Endothelial cell of umbilical vein (primary cell): ENCODE measurements around the gene CXXC4. TPM values are rescaled to one million over a fixed set of nuclear protein-coding genes. Genes with fewer than 3 reads are reported as not detected.

Source experiments
- BruUV-seq: library from RNA; stranded (reverse); fragments of 400-500 nt; replicated peaks from 2 replicates; lab custom pipeline; 2021; lab: Mats Ljungman, UMichigan
- CTCF ChIA-PET: fragments of 300-600, 350-600 bp; sonication (Branson Sonifier 250); formaldehyde crosslinking; loops from one replicate; lab custom pipeline; 2021; ENCODE audit warnings: antibody characterized with exemption, inconsistent platforms; lab: Charles Lee
- POLR2A ChIA-PET: fragments of 300-600, 350-600 bp; sonication (Branson Sonifier 250); formaldehyde crosslinking; loops from one replicate; lab custom pipeline; 2021; ENCODE audit warnings: antibody characterized with exemption, inconsistent platforms; lab: Charles Lee
- DNase-seq: peaks from one replicate; pipeline ENCODE4 v3.0.0-alpha.2; 2011; ENCODE audit warnings: low read depth, low spot score
- FAIRE-seq: peaks from 2 replicates; lab custom pipeline; 2011; peaks lifted over from hg19 to GRCh38; lab: Jason Lieb, UNC
- H2AFZ ChIP-seq: 2 replicates; pipeline ENCODE4 v1.6.0; 2012; ENCODE audit warnings: low read depth, low read length, control low read depth, inconsistent platforms
- H3K27ac ChIP-seq: 2 replicates; pipeline ENCODE4 v1.5.1; 2011; ENCODE audit warnings: low read depth, mild to moderate bottlenecking, control low read depth, low read length, moderate library complexity; ENCODE audit not compliant: insufficient read depth
- H3K27me3 ChIP-seq, 2 experiments: 2 replicates each; pipeline versions ENCODE4 v1.6.0 to v1.6.1; 2011; ENCODE audit warnings: low read length in 2 of 2, mixed read lengths in 1 of 2; ENCODE audit not compliant: control insufficient read depth in 2 of 2, insufficient read depth in 2 of 2
- H3K36me3 ChIP-seq, 2 experiments: 2 replicates in 1 of 2; 3 replicates in 1 of 2; pipeline ENCODE4 v1.5.1; 2011; ENCODE audit warnings: low read length in 2 of 2, mild to moderate bottlenecking in 1 of 2, moderate library complexity in 1 of 2; ENCODE audit not compliant: control insufficient read depth in 2 of 2, insufficient read depth in 2 of 2; ENCODE audit errors: extremely low read depth in 1 of 2
- H3K4me1 ChIP-seq: 3 replicates; pipeline ENCODE4 v1.5.1; 2011; ENCODE audit warnings: mild to moderate bottlenecking, low read length; ENCODE audit not compliant: control insufficient read depth, insufficient read depth; ENCODE audit errors: extremely low read depth
- H3K4me2 ChIP-seq: 2 replicates; pipeline ENCODE4 v1.6.1; 2011; ENCODE audit warnings: low read length, control low read depth, mixed read lengths; ENCODE audit not compliant: insufficient read depth
- H3K4me3 ChIP-seq, 3 experiments: fragments of 200-600 bp in 1 of 3; sonication (generic), shearing (Covaris generic) in 1 of 3; replicated peaks in 1 of 3; 2 replicates each; pipeline ENCODE4 v1.5.1; 2011 to 2016; ENCODE audit warnings: control low read depth in 3 of 3, low read length in 3 of 3, mild to moderate bottlenecking in 2 of 3, inconsistent platforms in 1 of 3, low read depth in 1 of 3, moderate library complexity in 1 of 3; ENCODE audit not compliant: insufficient read depth in 1 of 3
- H3K79me2 ChIP-seq: 2 replicates; pipeline ENCODE4 v1.6.0; 2012; ENCODE audit warnings: low read length, inconsistent platforms; ENCODE audit not compliant: control insufficient read depth, insufficient read depth
- H3K9ac ChIP-seq: replicated peaks from 2 replicates; pipeline ENCODE3; 2011; ENCODE audit warnings: low read length, control low read depth; ENCODE audit not compliant: insufficient read depth; ENCODE audit errors: extremely low read depth
- H3K9me1 ChIP-seq: replicated peaks from 3 replicates; pipeline ENCODE4 v1.6.0; 2011; ENCODE audit warnings: mild to moderate bottlenecking, low read length; ENCODE audit not compliant: control insufficient read depth, insufficient read depth; ENCODE audit errors: extremely low read depth
- H3K9me3 ChIP-seq: replicated peaks from 2 replicates; pipeline ENCODE4 v1.5.1; 2012; ENCODE audit warnings: low read length, inconsistent platforms; ENCODE audit not compliant: control insufficient read depth, insufficient read depth
- H4K20me1 ChIP-seq: replicated peaks from 2 replicates; pipeline ENCODE3; 2011; ENCODE audit warnings: mild to moderate bottlenecking, low read length; ENCODE audit not compliant: control insufficient read depth, insufficient read depth; ENCODE audit errors: extremely low read depth
- EZH2 ChIP-seq: IDR thresholded peaks from 2 replicates; pipeline ENCODE4 v1.6.1; 2012; ENCODE audit warnings: borderline replicate concordance, low read depth, mild to moderate bottlenecking, moderate library complexity, low read length, inconsistent platforms; ENCODE audit not compliant: severe bottlenecking
- FOS ChIP-seq: IDR thresholded peaks from 2 replicates; pipeline ENCODE4 v1.6.1; 2011; ENCODE audit warnings: mild to moderate bottlenecking, low read length, moderate library complexity, borderline replicate concordance; ENCODE audit not compliant: insufficient read depth
- GATA2 ChIP-seq: IDR thresholded peaks from 2 replicates; pipeline ENCODE4 v1.7.0; 2011; ENCODE audit warnings: low read depth, mild to moderate bottlenecking, moderate library complexity, mixed read lengths, low read length; ENCODE audit not compliant: insufficient read length, insufficient read depth
- JUN ChIP-seq: IDR thresholded peaks from 2 replicates; pipeline ENCODE4 v1.6.1; 2011; ENCODE audit warnings: borderline replicate concordance, low read depth; ENCODE audit not compliant: insufficient read length, insufficient read depth
- MYC ChIP-seq: IDR thresholded peaks from one replicate; pipeline ENCODE4 v1.6.1; 2011; ENCODE audit warnings: mild to moderate bottlenecking, low read depth, low read length
- POLR2A ChIP-seq: IDR thresholded peaks from 2 replicates; pipeline ENCODE4 v1.6.1; 2012; ENCODE audit warnings: low read depth, mild to moderate bottlenecking, control low read depth, low read length
- POLR2AphosphoS5 ChIP-seq: IDR thresholded peaks from 2 replicates; pipeline ENCODE4 v1.6.1; 2012; ENCODE audit warnings: low read depth, mild to moderate bottlenecking, control low read depth, low read length, moderate library complexity; ENCODE audit not compliant: insufficient read depth
- dilution Hi-C: fragments of 300-500 bp; cut with MboI; formaldehyde crosslinking; loops from one replicate; pipeline ENCODE4 v1.15.0; 2019; ENCODE audit warnings: low sequenced_read_pairs; ENCODE audit not compliant: extremely low pct_ligation_motif_present
- intact Hi-C: fragments of 100-400 bp; cut with micrococcal nuclease; formaldehyde crosslinking; loops from one replicate; pipeline ENCODE4 v1.10.0; 2022
- polyA plus RNA-seq, 4 experiments: library from polyadenylated mRNA; depleted of rRNA in 3 of 4; stranded (reverse) in 3 of 4; unstranded in 1 of 4; fragments of >200 nt; gene quantifications; 2 replicates each; pipeline versions ENCODE4 v1.2.1 to v1.2.3, GENCODE V29; 2011 to 2012; ENCODE audit warnings: missing spikeins in 1 of 4
- total RNA-seq: library from RNA; stranded (reverse); gene quantifications from 2 replicates; pipeline ENCODE4 v1.2.3, GENCODE V29; 2021
- TF ChIP-seq, protein P1 (sequence below), 2 donors: IDR thresholded peaks; 1 replicate in 1 of 2; 2 replicates in 1 of 2; pipeline ENCODE4 v1.5.1; 2011; ENCODE audit warnings: low read length in 2 of 2, mild to moderate bottlenecking in 2 of 2, moderate library complexity in 2 of 2, control low read depth in 1 of 2, inconsistent platforms in 1 of 2, low read depth in 1 of 2; ENCODE audit not compliant: insufficient read depth in 1 of 2; ENCODE audit errors: extremely low read depth in 1 of 2
- TF ChIP-seq, protein P2 (sequence below): IDR thresholded peaks from 2 replicates; pipeline ENCODE4 v1.6.1; 2011; ENCODE audit not compliant: insufficient read depth, insufficient read length

CXXC4 gene
- total and polyA plus RNA-seq, 2 donors (not counting 3 experiments of a cell fraction or from before 2014, with no cell fraction given) = not detected

DNA sequence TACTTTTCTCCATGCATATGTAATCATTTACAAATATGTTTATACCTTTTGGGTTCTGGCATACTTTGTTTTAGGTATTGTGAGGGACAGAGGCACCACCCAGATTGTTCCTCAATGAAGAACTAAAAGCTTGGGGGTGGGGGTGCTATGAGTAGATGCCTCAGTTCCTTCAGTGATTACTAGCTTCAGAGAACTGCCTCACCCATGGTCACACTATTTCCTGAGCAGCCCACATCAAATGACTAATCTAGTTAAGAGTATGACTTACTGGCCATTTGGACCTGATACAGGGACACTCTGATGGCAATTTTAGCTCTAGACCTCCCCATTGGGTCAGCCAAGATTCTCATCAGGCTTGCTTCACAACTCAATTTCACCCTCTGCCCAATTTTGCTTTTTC is 22.2 kb upstream of the CXXC4 start:
- no peak for FAIRE-seq
- no peak overlapping the region for H2AFZ ChIP-seq
- intact Hi-C loops (no loop called here), dilution Hi-C loops (no loop called here)
- no peak overlapping the region for H3K27ac ChIP-seq
- H3K4me3 ChIP-seq = no peak overlapping the region
- ChIA-PET POLR2A (no interaction called here), CTCF (no interaction called here)
- no peaks in the 10 kb centered on the region for H3K9me1 ChIP-seq
- no peak overlapping the region for H3K4me2 ChIP-seq
- no TSS peak for BruUV-seq
- H3K4me1 ChIP-seq = no peaks in the 10 kb centered on the region
- H3K9me3 ChIP-seq = no peaks in the 10 kb centered on the region
- no peak for DNase-seq
- no peaks in the 10 kb centered on the region for H3K79me2 ChIP-seq
- no peaks in the 10 kb centered on the region for H3K36me3 ChIP-seq
- no peak overlapping the region for H3K9ac ChIP-seq
- no peaks in the 10 kb centered on the region for H4K20me1 ChIP-seq
- TF ChIP-seq JUN (no peak), POLR2AphosphoS5 (no peak), MYC (no peak), EZH2 (no peak)
- TF ChIP-seq, protein P1, sequence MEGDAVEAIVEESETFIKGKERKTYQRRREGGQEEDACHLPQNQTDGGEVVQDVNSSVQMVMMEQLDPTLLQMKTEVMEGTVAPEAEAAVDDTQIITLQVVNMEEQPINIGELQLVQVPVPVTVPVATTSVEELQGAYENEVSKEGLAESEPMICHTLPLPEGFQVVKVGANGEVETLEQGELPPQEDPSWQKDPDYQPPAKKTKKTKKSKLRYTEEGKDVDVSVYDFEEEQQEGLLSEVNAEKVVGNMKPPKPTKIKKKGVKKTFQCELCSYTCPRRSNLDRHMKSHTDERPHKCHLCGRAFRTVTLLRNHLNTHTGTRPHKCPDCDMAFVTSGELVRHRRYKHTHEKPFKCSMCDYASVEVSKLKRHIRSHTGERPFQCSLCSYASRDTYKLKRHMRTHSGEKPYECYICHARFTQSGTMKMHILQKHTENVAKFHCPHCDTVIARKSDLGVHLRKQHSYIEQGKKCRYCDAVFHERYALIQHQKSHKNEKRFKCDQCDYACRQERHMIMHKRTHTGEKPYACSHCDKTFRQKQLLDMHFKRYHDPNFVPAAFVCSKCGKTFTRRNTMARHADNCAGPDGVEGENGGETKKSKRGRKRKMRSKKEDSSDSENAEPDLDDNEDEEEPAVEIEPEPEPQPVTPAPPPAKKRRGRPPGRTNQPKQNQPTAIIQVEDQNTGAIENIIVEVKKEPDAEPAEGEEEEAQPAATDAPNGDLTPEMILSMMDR (IDR thresholded peaks at IDR 0.05; ENCODE audit: extremely low read depth in 1 of 2, insufficient read depth in 1 of 2, low read depth in 1 of 2, low read length in 2 of 2) = no peak
- no peaks in the 10 kb centered on the region for H3K27me3 ChIP-seq

DNA sequence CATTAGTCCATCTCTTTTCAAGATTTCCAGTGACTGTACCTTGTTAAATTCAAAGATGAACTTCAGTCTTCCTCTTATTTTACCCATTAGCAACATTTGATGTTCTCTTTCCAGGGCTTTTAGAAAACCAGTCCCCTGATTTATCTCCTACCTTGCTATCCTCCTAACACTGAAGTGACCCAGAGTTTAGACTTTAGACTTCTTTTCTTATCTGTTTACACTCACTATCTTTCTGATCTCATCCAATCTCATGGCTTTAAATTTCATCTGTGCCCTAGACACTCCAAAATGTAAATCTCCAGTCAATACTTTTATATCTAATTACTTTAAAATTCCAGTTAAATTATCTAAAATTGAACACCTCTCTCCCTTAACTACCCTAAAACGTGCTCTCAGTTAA is 13.5 kb upstream of the CXXC4 start:
- dilution Hi-C loops = no loop called here

More for the DNA sequence above, 13.5 kb upstream of the CXXC4 start:
- Histone ChIP-seq H3K36me3 (no peaks in the 10 kb centered on the region), H2AFZ (no peak overlapping the region), H3K4me2 (no peak overlapping the region), H3K9ac (no peak overlapping the region), H3K9me3 (no peaks in the 10 kb centered on the region), H3K79me2 (no peaks in the 10 kb centered on the region), H3K4me3 (no peak overlapping the region), H3K9me1 (no peaks in the 10 kb centered on the region), H3K4me1 (no peaks in the 10 kb centered on the region), H3K27ac (no peak overlapping the region), H4K20me1 (no peaks in the 10 kb centered on the region), H3K27me3 (no peaks in the 10 kb centered on the region)
- no peak for DNase-seq
- ChIA-PET POLR2A (no interaction called here), CTCF (no interaction called here)
- FAIRE-seq = no peak
- no TSS peak for BruUV-seq
- intact Hi-C loops = no loop called here
- no peak for TF ChIP-seq GATA2
- TF ChIP-seq, protein P2, sequence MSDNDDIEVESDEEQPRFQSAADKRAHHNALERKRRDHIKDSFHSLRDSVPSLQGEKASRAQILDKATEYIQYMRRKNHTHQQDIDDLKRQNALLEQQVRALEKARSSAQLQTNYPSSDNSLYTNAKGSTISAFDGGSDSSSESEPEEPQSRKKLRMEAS = no peak
- TF ChIP-seq FOS = no peak
- TF ChIP-seq MYC = no peak
- TF ChIP-seq, protein P1 (IDR thresholded peaks at IDR 0.05; ENCODE audit: extremely low read depth in 1 of 2, insufficient read depth in 1 of 2, low read depth in 1 of 2, low read length in 2 of 2) = no peak
- no peak for TF ChIP-seq POLR2A
- no peak for TF ChIP-seq EZH2
- TF ChIP-seq JUN = no peak
- no peak for TF ChIP-seq POLR2AphosphoS5
